H1 (cell line): ENCODE measurements around the gene ZNF845. TPM values are rescaled to one million over a fixed set of nuclear protein-coding genes. Genes with fewer than 3 reads are reported as not detected.
"Not testable (repeated sequence)": the region's sequence is repeated elsewhere in the genome, so short reads cannot be mapped to it uniquely, and the experiment has no call there.

Experiments
- CTCF ChIA-PET: fragments of 300-600 bp; sonication (Branson Sonifier 250); formaldehyde crosslinking; loops from one replicate; lab custom pipeline; 2021; ENCODE audit not compliant: partially characterized antibody; lab: Charles Lee
- POLR2A ChIA-PET: fragments of 300-600 bp; sonication (Branson Sonifier 250); formaldehyde crosslinking; loops from one replicate; lab custom pipeline; 2021; ENCODE audit warnings: inconsistent platforms; ENCODE audit not compliant: partially characterized antibody; lab: Charles Lee
- DNase-seq, 2 experiments: peaks; one replicate each; pipeline versions ENCODE4 v3.0.0 to v3.0.0-alpha.2; 2010 to 2022; ENCODE audit warnings: low spot score in 2 of 2, low read depth in 1 of 2, mixed read lengths in 1 of 2
- FAIRE-seq: peaks from 2 replicates; lab custom pipeline; 2011; peaks lifted over from hg19 to GRCh38; lab: Jason Lieb, UNC
- H2AFZ ChIP-seq: 2 replicates; pipeline ENCODE4 v1.8.1; 2012; ENCODE audit warnings: low read length, inconsistent platforms
- H2AK5ac ChIP-seq: 2 replicates; pipeline ENCODE4 v1.6.1; 2013; ENCODE audit warnings: low read depth, low read length
- H2BK120ac ChIP-seq: replicated peaks from 2 replicates; pipeline ENCODE3; 2013; ENCODE audit warnings: low read depth, low read length, inconsistent platforms
- H2BK12ac ChIP-seq: 2 replicates; pipeline ENCODE4 v1.6.1; 2013; ENCODE audit warnings: low read depth, low read length
- H2BK15ac ChIP-seq: 2 replicates; pipeline ENCODE4 v1.6.1; 2013; ENCODE audit warnings: low read length
- H2BK20ac ChIP-seq: 2 replicates; pipeline ENCODE4 v1.6.1; 2013; ENCODE audit warnings: low read length
- H2BK5ac ChIP-seq: 2 replicates; pipeline ENCODE4 v1.6.1; 2013; ENCODE audit warnings: low read depth, low read length
- H3K14ac ChIP-seq: 2 replicates; pipeline ENCODE4 v1.6.1; 2013; ENCODE audit warnings: inconsistent platforms; ENCODE audit not compliant: insufficient read length
- H3K18ac ChIP-seq: 2 replicates; pipeline ENCODE4 v1.6.1; 2013; ENCODE audit warnings: low read length; ENCODE audit errors: extremely low read depth
- H3K23ac ChIP-seq: 2 replicates; pipeline ENCODE4 v1.6.1; 2013; ENCODE audit warnings: inconsistent platforms; ENCODE audit not compliant: insufficient read length
- H3K23me2 ChIP-seq: 2 replicates; pipeline ENCODE4 v1.6.1; 2013; ENCODE audit warnings: low read depth, low read length
- H3K27ac ChIP-seq: 2 replicates; pipeline ENCODE4 v1.6.1; 2011; ENCODE audit warnings: low read depth, low read length, inconsistent platforms
- H3K27me3 ChIP-seq, 4 experiments: replicated peaks in 1 of 4; 1 replicate in 1 of 4; 2 replicates in 3 of 4; pipeline versions ENCODE4 v1.6.1 to v1.8.1; 2011 to 2013; ENCODE audit warnings: low read length in 3 of 4, mild to moderate bottlenecking in 3 of 4, inconsistent platforms in 2 of 4, mixed read lengths in 2 of 4, moderate library complexity in 1 of 4; ENCODE audit not compliant: control insufficient read depth in 3 of 4, insufficient read depth in 3 of 4; ENCODE audit errors: extremely low read depth in 1 of 4
- H3K36me3 ChIP-seq, 4 experiments: 2 replicates each; pipeline versions ENCODE4 v1.6.1 to v1.8.1; 2011 to 2013; ENCODE audit warnings: mild to moderate bottlenecking in 4 of 4, low read length in 3 of 4, moderate library complexity in 2 of 4, control low read depth in 1 of 4, inconsistent platforms in 1 of 4; ENCODE audit not compliant: insufficient read depth in 4 of 4, control insufficient read depth in 2 of 4
- H3K4ac ChIP-seq: replicated peaks from 2 replicates; pipeline ENCODE3; 2013; ENCODE audit warnings: low read length, low read depth, mixed read lengths, inconsistent platforms; ENCODE audit not compliant: insufficient read length
- H3K4me1 ChIP-seq, 4 experiments: replicated peaks in 1 of 4; 1 replicate in 1 of 4; 2 replicates in 3 of 4; pipeline versions ENCODE4 v1.6.1 to v1.8.1; 2011 to 2013; ENCODE audit warnings: low read length in 3 of 4, inconsistent platforms in 2 of 4, mixed read lengths in 1 of 4; ENCODE audit not compliant: insufficient read depth in 4 of 4, control insufficient read depth in 3 of 4
- H3K4me2 ChIP-seq, 2 experiments: 2 replicates each; pipeline versions ENCODE4 v1.6.1 to v1.8.1; 2011 to 2013; ENCODE audit warnings: low read depth in 2 of 2, low read length in 2 of 2, control low read depth in 1 of 2, inconsistent platforms in 1 of 2, mild to moderate bottlenecking in 1 of 2; ENCODE audit not compliant: insufficient read depth in 1 of 2
- H3K4me3 ChIP-seq, 4 experiments: fragments of 200-600, 300-600 bp in 1 of 4; sonication (generic), shearing (Covaris generic), sonication (Bioruptor Twin) in 1 of 4; 2 replicates each; pipeline versions ENCODE4 v1.5.1 to v1.8.1; 2011 to 2016; ENCODE audit warnings: low read length in 4 of 4, low read depth in 3 of 4, control low read depth in 2 of 4, inconsistent platforms in 2 of 4, mild to moderate bottlenecking in 2 of 4, mixed read lengths in 1 of 4, moderate library complexity in 1 of 4; ENCODE audit not compliant: insufficient read depth in 2 of 4; ENCODE audit errors: extremely low read depth in 1 of 4
- H3K56ac ChIP-seq: replicated peaks from 2 replicates; pipeline ENCODE3; 2013; ENCODE audit warnings: low read depth, mild to moderate bottlenecking, mixed read lengths, low read length, inconsistent platforms; ENCODE audit not compliant: insufficient read length
- H3K79me1 ChIP-seq: 2 replicates; pipeline ENCODE4 v1.6.1; 2013; ENCODE audit warnings: low read depth, low read length, control low read depth
- H3K79me2 ChIP-seq, 2 experiments: 2 replicates each; pipeline versions ENCODE4 v1.6.1 to v1.8.1; 2012 to 2013; ENCODE audit warnings: low read length in 2 of 2, mild to moderate bottlenecking in 2 of 2, inconsistent platforms in 1 of 2; ENCODE audit not compliant: insufficient read depth in 2 of 2, control insufficient read depth in 1 of 2
- H3K9ac ChIP-seq, 4 experiments: replicated peaks in 1 of 4; 1 replicate in 1 of 4; 2 replicates in 3 of 4; pipeline versions ENCODE4 v1.6.1 to v1.8.1; 2011 to 2013; ENCODE audit warnings: low read depth in 3 of 4, low read length in 3 of 4, control low read depth in 2 of 4, mild to moderate bottlenecking in 2 of 4, moderate library complexity in 2 of 4, inconsistent platforms in 1 of 4; ENCODE audit errors: extremely low read depth in 1 of 4
- H3K9me3 ChIP-seq, 2 experiments: 2 replicates each; pipeline versions ENCODE4 v1.6.1 to v1.8.1; 2012 to 2013; ENCODE audit warnings: mild to moderate bottlenecking in 2 of 2, moderate library complexity in 2 of 2, control low read depth in 1 of 2, inconsistent platforms in 1 of 2, low read depth in 1 of 2, low read length in 1 of 2, mixed read lengths in 1 of 2; ENCODE audit not compliant: insufficient read depth in 2 of 2
- H4K20me1 ChIP-seq, 2 experiments: replicated peaks in 1 of 2; 2 replicates each; pipeline versions ENCODE3 to v1.8.1; 2011 to 2013; ENCODE audit warnings: inconsistent platforms in 2 of 2, low read length in 2 of 2, mild to moderate bottlenecking in 1 of 2; ENCODE audit not compliant: insufficient read depth in 2 of 2, control insufficient read depth in 1 of 2
- H4K5ac ChIP-seq: 2 replicates; pipeline ENCODE4 v1.6.1; 2013; ENCODE audit warnings: low read length, low read depth, mixed read lengths, inconsistent platforms; ENCODE audit not compliant: insufficient read length
- H4K8ac ChIP-seq: 2 replicates; pipeline ENCODE4 v1.8.0; 2013; ENCODE audit warnings: mild to moderate bottlenecking, moderate library complexity, low read length, inconsistent platforms; ENCODE audit not compliant: insufficient read depth; ENCODE audit errors: extremely low read depth
- H4K91ac ChIP-seq: replicated peaks from 2 replicates; pipeline ENCODE3; 2013; ENCODE audit warnings: low read length, mixed read lengths, inconsistent platforms; ENCODE audit not compliant: insufficient read length
- WGBS, 2 experiments: shearing (Covaris generic) in 1 of 2; methylation state at CpG; one replicate each; pipeline versions ENCODE4 v1.1.6 to v1.1.7; 2013 to 2015; ENCODE audit warnings: low lambda C conversion rate in 2 of 2, mixed read lengths in 2 of 2, inconsistent platforms in 1 of 2, low coverage in 1 of 2, missing lambda C conversion rate in 1 of 2; ENCODE audit not compliant: insufficient replicate concordance in 2 of 2, insufficient coverage in 1 of 2, insufficient read length in 1 of 2; ENCODE audit errors: extremely low coverage in 1 of 2, missing lambda C conversion rate in 1 of 2; 5-methylcytosine and 5-hydroxymethylcytosine counted together
- polyA plus RNA-seq, 7 experiments: library from polyadenylated mRNA; depleted of rRNA in 3 of 7; stranded (reverse) in 5 of 7; unstranded in 2 of 7; fragments of >200 nt in 5 of 7; fragments of 200-250 nt in 2 of 7; gene quantifications; 1 replicate in 5 of 7; 2 replicates in 1 of 7; 4 replicates in 1 of 7; pipeline versions ENCODE4 v1.2.1 to v1.2.3, GENCODE V29; 2011 to 2013; ENCODE audit warnings: missing spikeins in 2 of 7, mixed read lengths in 2 of 7
- total RNA-seq: library from RNA; stranded (reverse); fragmentation: NEBNext Ultra II Directional; extraction: Animal tissue kit (Norgen Biotek cat#: 25700); gene quantifications from 2 replicates; pipeline ENCODE4 v1.2.1, GENCODE V29; 2021

Gene ZNF845
- total and polyA plus RNA-seq, 2 of the 8 experiments (the other 6 are each of a cell fraction or from before 2014, with no cell fraction given) = 3.6 to 22.5 TPM

DNA sequence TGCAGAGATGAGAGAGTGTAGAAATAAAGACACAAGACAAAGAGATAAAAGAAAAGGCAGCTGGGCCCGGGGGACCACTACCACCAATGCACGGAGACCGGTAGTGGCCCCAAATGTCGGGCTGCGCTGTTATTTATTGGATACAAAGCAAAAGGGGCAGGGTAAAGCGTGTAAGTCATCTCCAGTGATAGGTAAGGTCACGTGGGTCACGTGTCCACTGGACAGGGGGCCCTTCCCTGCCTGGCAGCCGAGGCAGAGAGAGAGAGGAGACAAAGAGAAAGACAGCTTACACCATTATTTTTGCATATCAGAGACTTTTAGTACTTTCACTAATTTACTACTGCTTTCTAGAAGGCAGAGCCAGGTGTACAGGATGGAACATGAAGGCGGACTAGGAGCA, 26.5 kb downstream of the ZNF845 start:
- FAIRE-seq, H3K23ac ChIP-seq, H3K23me2 ChIP-seq, H4K20me1 ChIP-seq, H3K4me1 ChIP-seq, H3K4me2 ChIP-seq, H3K36me3 ChIP-seq, H4K91ac ChIP-seq, H4K5ac ChIP-seq, H2AK5ac ChIP-seq, H3K79me2 ChIP-seq, H2BK20ac ChIP-seq, H3K27me3 ChIP-seq, H4K8ac ChIP-seq, POLR2A ChIA-PET, H3K56ac ChIP-seq, H3K14ac ChIP-seq, H2BK120ac ChIP-seq, H3K4ac ChIP-seq, DNase-seq, H3K79me1 ChIP-seq, H3K18ac ChIP-seq, H2BK12ac ChIP-seq, H3K9ac ChIP-seq, H2BK15ac ChIP-seq, H3K27ac ChIP-seq, H2AFZ ChIP-seq, H2BK5ac ChIP-seq, H3K4me3 ChIP-seq: not testable (repeated sequence)
- peaks cover 11 to 13% of the 10 kb centered on the region in 2 experiments; a peak in 3 of 4 replicates for H3K9me3 ChIP-seq
- CTCF ChIA-PET = interaction anchor here (0.7 to 3.2 kb wide), 6 partner anchors 9 to 107 kb away, joined by 3 to 13 read pairs (median 8); no protein-coding TSS in a partner anchor
- 86% methylated on average over 10 of the region's 10 CpGs; no CpG with 5 or more reads in 1 of the 2 experiments for WGBS, 2 experiments
